Keratinocyte (primary cell): Measurements from ENCODE around the gene FMN1. TPM values are rescaled to one million over a fixed set of nuclear protein-coding genes. Genes with fewer than 3 reads are reported as not detected.

Experiments
- DNase-seq: peaks from one replicate; pipeline ENCODE4 v3.0.0-alpha.2; 2011; ENCODE audit warnings: low read depth, missing footprints, low spot score
- FAIRE-seq: peaks from 2 replicates; lab custom pipeline; 2011; peaks lifted over from hg19 to GRCh38; lab: Jason Lieb, UNC
- H2AFZ ChIP-seq: 2 replicates; pipeline ENCODE4 v1.6.0; 2012; ENCODE audit warnings: low read length, control low read depth, inconsistent platforms; ENCODE audit not compliant: control insufficient read depth
- H3K27ac ChIP-seq: 2 replicates; pipeline ENCODE4 v1.5.1; 2011; ENCODE audit warnings: low read length; ENCODE audit not compliant: control insufficient read depth, insufficient read depth
- H3K27me3 ChIP-seq: 3 replicates; pipeline ENCODE4 v1.6.0; 2011; ENCODE audit warnings: low read length; ENCODE audit not compliant: control insufficient read depth, insufficient read depth; ENCODE audit errors: extremely low read depth
- H3K36me3 ChIP-seq, 2 experiments: 2 replicates in 1 of 2; 3 replicates in 1 of 2; pipeline ENCODE4 v1.5.1; 2011; ENCODE audit warnings: low read length in 2 of 2, mild to moderate bottlenecking in 1 of 2; ENCODE audit not compliant: control insufficient read depth in 2 of 2, insufficient read depth in 2 of 2; ENCODE audit errors: extremely low read depth in 1 of 2
- H3K4me1 ChIP-seq: 3 replicates; pipeline ENCODE4 v1.5.1; 2011; ENCODE audit warnings: low read length; ENCODE audit not compliant: control insufficient read depth, insufficient read depth; ENCODE audit errors: extremely low read depth
- H3K4me2 ChIP-seq: 3 replicates; pipeline ENCODE4 v1.6.0; 2011; ENCODE audit warnings: low read depth, low read length; ENCODE audit not compliant: control insufficient read depth, insufficient read depth; ENCODE audit errors: extremely low read depth
- H3K4me3 ChIP-seq, 3 experiments: fragments of 200-600 bp in 1 of 3; sonication (generic) in 1 of 3; 2 replicates in 2 of 3; 3 replicates in 1 of 3; pipeline ENCODE4 v1.5.1; 2011 to 2016; ENCODE audit warnings: low read length in 3 of 3, mild to moderate bottlenecking in 3 of 3, control low read depth in 2 of 3, inconsistent platforms in 1 of 3, low read depth in 1 of 3, mixed read lengths in 1 of 3, mixed run types in 1 of 3, moderate library complexity in 1 of 3; ENCODE audit not compliant: control insufficient read depth in 2 of 3, insufficient read depth in 2 of 3; ENCODE audit errors: extremely low read depth in 1 of 3
- H3K79me2 ChIP-seq: 2 replicates; pipeline ENCODE4 v1.6.0; 2012; ENCODE audit warnings: low read length; ENCODE audit not compliant: control insufficient read depth, insufficient read depth
- H3K9ac ChIP-seq: 3 replicates; pipeline ENCODE4 v1.6.0; 2011; ENCODE audit warnings: low read length; ENCODE audit not compliant: control insufficient read depth, insufficient read depth; ENCODE audit errors: extremely low read depth
- H3K9me1 ChIP-seq: 3 replicates; pipeline ENCODE4 v1.6.0; 2011; ENCODE audit warnings: low read length; ENCODE audit not compliant: control insufficient read depth, insufficient read depth; ENCODE audit errors: extremely low read depth
- H3K9me3 ChIP-seq: 2 replicates; pipeline ENCODE4 v1.5.1; 2012; ENCODE audit warnings: low read depth, low read length; ENCODE audit not compliant: control insufficient read depth
- H4K20me1 ChIP-seq: 3 replicates; pipeline ENCODE4 v1.6.0; 2011; ENCODE audit warnings: low read length; ENCODE audit not compliant: control insufficient read depth, insufficient read depth; ENCODE audit errors: extremely low read depth
- EZH2 ChIP-seq: IDR thresholded peaks from one replicate; pipeline ENCODE4 v1.6.1; 2012; ENCODE audit warnings: inconsistent platforms, mild to moderate bottlenecking, low read length, moderate library complexity
- dilution Hi-C: fragments of 300-500 bp; cut with MboI; formaldehyde crosslinking; loops from one replicate; pipeline ENCODE4 v1.7.0; 2020; ENCODE audit warnings: low sequenced_read_pairs; ENCODE audit not compliant: extremely low pct_ligation_motif_present
- polyA plus RNA-seq, 5 experiments: library from polyadenylated mRNA; depleted of rRNA in 3 of 5; stranded (reverse) in 3 of 5; stranded (forward) in 1 of 5; unstranded in 1 of 5; fragments of >200 nt; gene quantifications; 1 replicate in 1 of 5; 2 replicates in 3 of 5; 3 replicates in 1 of 5; pipeline versions ENCODE4 v1.2.1 to v1.2.3, GENCODE V29; 2011 to 2012; ENCODE audit warnings: missing spikeins in 2 of 5, low read depth in 1 of 5, low replicate concordance in 1 of 5
- TF ChIP-seq, protein P1 (sequence below), 3 experiments: IDR thresholded peaks in 1 of 3; conservative IDR thresholded peaks in 1 of 3; optimal IDR thresholded peaks in 1 of 3; 2 replicates in 2 of 3; 3 replicates in 1 of 3; pipeline versions ENCODE3 to v1.5.1; 2011; ENCODE audit warnings: low read length in 3 of 3, mild to moderate bottlenecking in 3 of 3, moderate library complexity in 2 of 3, control low read depth in 1 of 3, inconsistent platforms in 1 of 3; ENCODE audit not compliant: insufficient read depth in 2 of 3; ENCODE audit errors: extremely low read depth in 1 of 3

FMN1 gene
- polyA plus RNA-seq, 1 donor (not counting 4 experiments of a cell fraction or from before 2014, with no cell fraction given) = 0.71 TPM

DNA sequence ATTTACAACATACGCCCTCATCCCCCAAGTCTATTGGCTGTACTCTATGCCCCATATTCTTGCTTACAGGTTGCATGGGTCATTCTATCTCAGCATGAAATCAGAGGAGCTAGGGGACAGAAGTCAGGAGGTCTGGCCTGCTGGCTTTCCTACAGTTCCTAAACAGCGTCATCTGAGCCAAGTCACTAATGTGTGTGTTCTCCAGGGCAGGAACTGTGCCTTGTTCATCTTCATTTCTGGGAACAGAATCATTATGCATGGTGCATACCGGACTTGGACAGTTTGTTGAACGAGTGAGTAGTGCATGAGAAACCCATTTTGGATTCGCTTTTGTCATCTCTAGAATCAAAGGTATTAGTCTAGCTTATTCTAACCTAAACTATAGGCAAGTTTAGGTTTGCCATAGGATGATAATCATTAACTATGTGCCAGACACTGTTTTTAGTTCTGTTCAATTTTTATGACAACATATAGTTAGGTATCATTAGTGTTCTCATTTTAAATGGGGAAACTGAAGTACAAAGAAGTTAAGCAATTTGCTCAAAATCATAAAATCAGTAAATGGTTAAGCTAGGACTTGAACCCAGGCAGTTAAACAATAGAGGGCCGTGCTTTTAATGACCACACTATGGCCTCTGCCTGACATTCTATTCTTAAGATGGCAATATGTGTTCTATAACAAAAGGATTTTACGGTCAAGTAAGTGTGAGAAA, 105.2 kb downstream of the FMN1 start:
- Histone ChIP-seq H3K9ac (no peak overlapping the region), H3K4me2 (no peak overlapping the region), H4K20me1 (no peaks in the 10 kb centered on the region), H3K36me3 (no peaks in the 10 kb centered on the region), H3K9me1 (no peaks in the 10 kb centered on the region), H2AFZ (no peak overlapping the region), H3K4me1 (peaks cover 13% of the 10 kb centered on the region), H3K27me3 (no peaks in the 10 kb centered on the region), H3K27ac (no peak overlapping the region), H3K4me3 (no peak overlapping the region), H3K9me3 (no peaks in the 10 kb centered on the region), H3K79me2 (no peaks in the 10 kb centered on the region)
- DNase-seq (no peak), FAIRE-seq (no peak)
- dilution Hi-C loops = no loop called here
- TF ChIP-seq EZH2 = no peak
- TF ChIP-seq, protein P1, sequence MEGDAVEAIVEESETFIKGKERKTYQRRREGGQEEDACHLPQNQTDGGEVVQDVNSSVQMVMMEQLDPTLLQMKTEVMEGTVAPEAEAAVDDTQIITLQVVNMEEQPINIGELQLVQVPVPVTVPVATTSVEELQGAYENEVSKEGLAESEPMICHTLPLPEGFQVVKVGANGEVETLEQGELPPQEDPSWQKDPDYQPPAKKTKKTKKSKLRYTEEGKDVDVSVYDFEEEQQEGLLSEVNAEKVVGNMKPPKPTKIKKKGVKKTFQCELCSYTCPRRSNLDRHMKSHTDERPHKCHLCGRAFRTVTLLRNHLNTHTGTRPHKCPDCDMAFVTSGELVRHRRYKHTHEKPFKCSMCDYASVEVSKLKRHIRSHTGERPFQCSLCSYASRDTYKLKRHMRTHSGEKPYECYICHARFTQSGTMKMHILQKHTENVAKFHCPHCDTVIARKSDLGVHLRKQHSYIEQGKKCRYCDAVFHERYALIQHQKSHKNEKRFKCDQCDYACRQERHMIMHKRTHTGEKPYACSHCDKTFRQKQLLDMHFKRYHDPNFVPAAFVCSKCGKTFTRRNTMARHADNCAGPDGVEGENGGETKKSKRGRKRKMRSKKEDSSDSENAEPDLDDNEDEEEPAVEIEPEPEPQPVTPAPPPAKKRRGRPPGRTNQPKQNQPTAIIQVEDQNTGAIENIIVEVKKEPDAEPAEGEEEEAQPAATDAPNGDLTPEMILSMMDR (optimal IDR thresholded peaks at IDR 0.05 in 1 of 3, IDR thresholded peaks at IDR 0.05 in 1 of 3, conservative IDR thresholded peaks at IDR 0.05 in 1 of 3; ENCODE audit: extremely low read depth in 1 of 3, insufficient read depth in 2 of 3, low read length in 3 of 3) = no peak

DNA sequence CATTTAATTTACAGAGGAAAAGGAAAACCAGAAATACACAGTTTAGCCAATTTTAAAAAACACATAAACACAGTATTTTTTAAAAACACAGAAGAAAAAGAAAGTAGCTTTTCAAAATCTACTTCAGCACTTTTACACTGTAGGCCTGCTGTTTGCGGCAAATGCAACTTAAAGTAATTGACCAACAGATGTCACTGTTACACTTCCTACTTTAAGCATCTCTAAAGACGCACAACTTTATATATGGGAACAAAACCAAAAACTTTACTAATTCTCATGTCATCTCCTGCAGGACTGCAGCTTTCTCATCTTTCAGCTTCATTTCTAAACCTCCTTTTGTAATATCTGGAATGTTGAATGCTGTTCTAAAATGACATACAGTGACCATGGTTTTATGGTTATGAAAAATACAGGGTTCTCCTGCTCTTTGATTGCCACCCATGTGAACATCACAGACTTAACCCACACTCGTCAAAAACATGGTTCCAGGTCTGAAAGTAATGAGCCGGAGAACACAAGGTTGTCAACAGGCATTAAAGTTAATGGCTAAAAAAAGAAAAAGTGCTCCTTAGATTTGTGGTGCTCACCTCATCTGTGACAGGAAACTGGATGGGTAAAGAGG, 107.9 kb downstream of the FMN1 start:
- FAIRE-seq = peak; percentile 79

More for the DNA sequence above, 107.9 kb downstream of the FMN1 start:
- TF ChIP-seq, protein P1 (optimal IDR thresholded peaks at IDR 0.05 in 1 of 3, IDR thresholded peaks at IDR 0.05 in 1 of 3, conservative IDR thresholded peaks at IDR 0.05 in 1 of 3; ENCODE audit: extremely low read depth in 1 of 3, insufficient read depth in 2 of 3, low read length in 3 of 3) = peak in 2 of 3 experiments; percentile 44 to 49
- no peak for TF ChIP-seq EZH2
- no peaks in the 10 kb centered on the region for H3K79me2 ChIP-seq
- no peaks in the 10 kb centered on the region for H4K20me1 ChIP-seq
- DNase-seq = no peak
- H3K4me1 ChIP-seq = peaks cover 28% of the 10 kb centered on the region
- no peak overlapping the region for H3K9ac ChIP-seq
- H3K4me3 ChIP-seq = no peak overlapping the region
- H3K9me3 ChIP-seq = no peaks in the 10 kb centered on the region
- H3K36me3 ChIP-seq = no peaks in the 10 kb centered on the region
- H3K27me3 ChIP-seq = no peaks in the 10 kb centered on the region
- dilution Hi-C loops = no loop called here
- no peak overlapping the region for H2AFZ ChIP-seq
- no peak overlapping the region for H3K4me2 ChIP-seq
- H3K9me1 ChIP-seq = no peaks in the 10 kb centered on the region
- H3K27ac ChIP-seq = no peak overlapping the region
